T-cell (primary cell): Measurements from ENCODE around the gene TK2. TPM values are rescaled to one million over a fixed set of nuclear protein-coding genes. Genes with fewer than 3 reads are reported as not detected.
A peak's percentile ranks its signal among the peaks of the same experiment; 100 is the strongest.

ENCODE experiments used
- ATAC-seq, 4 experiments: fragments of 200-7000 bp in 3 of 4; fragments of 150-1000 bp in 1 of 4; cut with Tn5 transposase; replicated peaks in 1 of 4; 1 replicate in 3 of 4; 2 replicates in 1 of 4; pipeline ENCODE4 v1.10.0; 2021; ENCODE audit warnings: moderate library complexity in 3 of 4, mild to moderate bottlenecking in 2 of 4, moderate number of reproducible peaks in 1 of 4
- CTCF ChIA-PET, 2 donors: fragments of 300-600 bp; sonication (Branson Sonifier 250); formaldehyde crosslinking; loops; one replicate each; lab custom pipeline; 2022; ENCODE audit warnings: antibody characterized with exemption in 2 of 2; lab: Charles Lee
- POLR2A ChIA-PET, 2 donors: fragments of 300-600 bp; sonication (Branson Sonifier 250); formaldehyde crosslinking; loops; one replicate each; lab custom pipeline; 2022; ENCODE audit warnings: antibody characterized with exemption in 2 of 2; lab: Charles Lee
- DNase-seq, 35 experiments: peaks; one replicate each; pipeline versions ENCODE4 v3.0.0 to v3.0.0-alpha.2; 2013 to 2023
- H3K27ac ChIP-seq: one replicate; pipeline ENCODE4 v1.5.1; 2013; ENCODE audit warnings: low read length
- H3K27me3 ChIP-seq, 2 experiments: replicated peaks in 1 of 2; 1 replicate in 1 of 2; 2 replicates in 1 of 2; pipeline versions ENCODE4 v1.6.1 to v1.7.0; 2013; ENCODE audit warnings: low read length in 1 of 2, mixed read lengths in 1 of 2; ENCODE audit not compliant: control insufficient read depth in 2 of 2, insufficient read depth in 2 of 2; ENCODE audit errors: extremely low read depth in 1 of 2
- H3K36me3 ChIP-seq, 2 donors: 1 replicate in 1 of 2; 2 replicates in 1 of 2; pipeline versions ENCODE4 v1.6.1 to v1.7.0; 2013; ENCODE audit warnings: low read length in 1 of 2; ENCODE audit not compliant: control insufficient read depth in 2 of 2, insufficient read depth in 1 of 2; ENCODE audit errors: extremely low read depth in 1 of 2
- H3K4me1 ChIP-seq, 2 experiments: 1 replicate in 1 of 2; 2 replicates in 1 of 2; pipeline versions ENCODE4 v1.6.1 to v1.7.0; 2013; ENCODE audit warnings: low read length in 2 of 2, mixed read lengths in 1 of 2; ENCODE audit not compliant: insufficient read depth in 2 of 2, control insufficient read depth in 1 of 2; ENCODE audit errors: extremely low read depth in 1 of 2
- H3K4me3 ChIP-seq, 2 donors: 1 replicate in 1 of 2; 2 replicates in 1 of 2; pipeline versions ENCODE4 v1.5.1 to v1.7.0; 2013; ENCODE audit warnings: mild to moderate bottlenecking in 2 of 2, low read length in 1 of 2, moderate library complexity in 1 of 2; ENCODE audit not compliant: control insufficient read depth in 1 of 2; ENCODE audit errors: extremely low read depth in 1 of 2
- H3K9me3 ChIP-seq: 2 replicates; pipeline ENCODE4 v1.7.0; 2013
- H3K27ac Mint-ChIP-seq, 2 donors: one replicate each; pipeline ENCODE4 v1.8.0; 2020 to 2021; ENCODE audit warnings: mild to moderate bottlenecking in 2 of 2, mixed read lengths in 2 of 2
- H3K27me3 Mint-ChIP-seq, 2 donors: one replicate each; pipeline ENCODE4 v1.8.0; 2021 to 2022; ENCODE audit warnings: mixed read lengths in 2 of 2
- H3K36me3 Mint-ChIP-seq: one replicate; pipeline ENCODE4 v1.8.0; 2021; ENCODE audit warnings: mixed read lengths
- H3K4me1 Mint-ChIP-seq, 3 donors: one replicate each; pipeline ENCODE4 v1.8.0; 2020 to 2022; ENCODE audit warnings: mixed read lengths in 3 of 3, mild to moderate bottlenecking in 1 of 3
- H3K4me3 Mint-ChIP-seq, 3 donors: one replicate each; pipeline ENCODE4 v1.8.0; 2020 to 2022; ENCODE audit warnings: mild to moderate bottlenecking in 3 of 3, mixed read lengths in 3 of 3, moderate library complexity in 3 of 3
- H3K9me3 Mint-ChIP-seq, 3 donors: one replicate each; pipeline ENCODE4 v1.8.0; 2020 to 2022; ENCODE audit warnings: mixed read lengths in 3 of 3
- WGBS: methylation state at CpG from one replicate; pipeline ENCODE4 v1.1.5; 2013; ENCODE audit warnings: missing lambda C conversion rate; ENCODE audit not compliant: insufficient coverage; 5-methylcytosine and 5-hydroxymethylcytosine counted together
- total RNA-seq, 35 experiments: library from RNA in 6 of 35; stranded (reverse) in 6 of 35; fragments of 120-200 nt in 1 of 35; gene quantifications; one replicate each; pipeline versions ENCODE4 v1.2.1 to v1.2.4 and lab custom pipeline; 2013 to 2026

Gene TK2
- total RNA-seq, 5 donors from 2014 or later (not counting 1 experiment from before 2014, with no cell fraction given), result 4.6 to 10.8 (median 8.4) TPM

DNA sequence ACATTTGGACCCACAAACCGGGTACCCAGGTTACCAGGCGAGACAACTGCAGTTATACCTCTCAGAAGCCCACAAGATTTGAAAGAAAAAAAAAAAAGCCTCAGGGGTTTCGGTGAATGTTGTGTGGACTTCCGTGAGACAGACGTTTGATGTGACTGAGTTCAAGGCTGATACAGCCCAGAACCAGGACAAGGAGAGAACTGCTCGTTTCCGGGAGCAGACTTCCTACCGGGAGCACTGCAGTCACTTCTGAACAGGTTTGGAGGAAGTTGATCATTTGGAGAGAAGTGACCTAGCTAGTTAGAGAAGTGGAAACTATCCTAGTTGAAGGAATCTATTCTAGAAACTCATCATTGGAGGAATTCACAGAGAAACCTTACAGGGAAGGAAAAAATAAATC lies 3.3 kb upstream of the TK2 start:
- peaks cover 0 to 8% of the 10 kb centered on the region in 2 donors for H3K36me3 ChIP-seq
- POLR2A ChIA-PET, result interaction anchor here (0.6 to 1.2 kb wide), 4 partner anchors 10 to 1753 kb away, joined by 3 to 6 read pairs (median 3); partner anchors contain the start of gene CMTM2 (in 1 of the 2)
- DNase-seq (peak in 1 of 35 experiments; percentile 49), ATAC-seq (no peak)
- no peaks in the 10 kb centered on the region for H3K9me3 ChIP-seq
- H3K4me1 ChIP-seq, result peaks cover 30 to 67% of the 10 kb centered on the region in 2 experiments
- H3K27ac ChIP-seq, result peak overlapping the region; percentile 45
- 0% methylated on average over 4 of the region's 8 CpGs for WGBS
- Mint-ChIP-seq H3K36me3 (peaks cover 18% of the 10 kb centered on the region), H3K9me3 (no peaks in the 10 kb centered on the region), H3K27me3 (no peaks in the 10 kb centered on the region), H3K4me3 (peak overlapping the region; percentile 91 to 96 (median 94)), H3K4me1 (peaks cover 77 to 81% (median 80%) of the 10 kb centered on the region in 3 donors), H3K27ac (peak overlapping the region; percentile 94)
- CTCF ChIA-PET, result interaction anchor here (0.5 to 2.7 kb wide), 7 partner anchors 9 to 322 kb away, joined by 3 to 17 read pairs (median 5); partner anchors contain the start of gene DYNC1LI2 (in 1 of the 2)
- peak overlapping the region; percentile 73 to 81 for H3K4me3 ChIP-seq
- no peaks in the 10 kb centered on the region for H3K27me3 ChIP-seq

DNA sequence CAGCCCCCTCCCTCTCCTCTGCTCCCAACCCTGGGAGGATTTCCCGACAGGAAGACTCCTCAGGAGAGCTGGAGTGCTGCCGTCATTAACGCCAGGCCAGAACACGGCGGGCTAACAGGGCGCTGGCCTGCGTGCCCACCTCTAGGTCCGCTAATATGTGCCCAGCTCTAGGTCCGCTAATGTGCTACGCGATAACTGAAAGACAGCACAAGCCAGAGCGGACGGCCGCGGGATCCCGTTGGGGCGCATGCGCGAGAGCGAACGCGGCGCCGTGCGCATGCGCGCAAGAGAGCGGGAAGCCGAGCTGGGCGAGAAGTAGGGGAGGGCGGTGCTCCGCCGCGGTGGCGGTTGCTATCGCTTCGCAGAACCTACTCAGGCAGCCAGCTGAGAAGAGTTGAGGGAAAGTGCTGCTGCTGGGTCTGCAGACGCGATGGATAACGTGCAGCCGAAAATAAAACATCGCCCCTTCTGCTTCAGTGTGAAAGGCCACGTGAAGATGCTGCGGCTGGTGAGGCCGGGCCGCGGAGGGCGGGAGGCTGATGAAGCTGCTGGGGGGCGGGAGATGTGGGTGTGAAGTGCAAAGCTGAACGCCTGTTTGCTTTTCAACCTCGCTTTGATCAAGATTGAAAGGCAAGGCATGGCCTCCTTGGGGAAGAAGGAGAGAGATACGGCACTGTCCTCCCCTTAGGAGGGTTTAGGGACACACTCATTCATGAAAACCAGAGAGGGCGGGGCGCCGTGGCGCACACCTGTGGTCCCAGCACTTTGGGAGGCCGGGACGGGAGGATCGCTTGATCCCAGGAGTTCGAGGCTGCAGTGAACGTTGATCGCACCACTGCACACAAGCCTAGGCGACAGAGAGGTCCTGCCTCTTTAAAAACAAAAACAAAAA lies 2.6 kb upstream of the TK2 start, which contains the start of gene CKLF:
TSS of gene CKLF (plus strand) at position 291 of the 892 bp plus-strand sequence. CDS start at position 431, 140 bp downstream.
- Histone ChIP-seq H3K27me3 (no peaks in the 10 kb centered on the region), H3K4me1 (peaks cover 30 to 69% of the 10 kb centered on the region in 2 experiments), H3K36me3 (peaks cover 0 to 1% of the 10 kb centered on the region in 2 donors), H3K9me3 (no peaks in the 10 kb centered on the region), H3K27ac (peak within 1 kb of the TSS; percentile 83), H3K4me3 (peak within 1 kb of the TSS; percentile 73 to 81)
- CTCF ChIA-PET, result interaction anchor here (0.5 to 2.7 kb wide), 9 partner anchors 11 to 199 kb away, joined by 3 to 29 read pairs (median 3); partner anchors contain the start of gene DYNC1LI2 (in 1 of the 2)
- ATAC-seq (peak; percentile 70 to 78 (median 73)), DNase-seq (peak; percentile 78 to 96 (median 88))
- H3K36me3 Mint-ChIP-seq, result peaks cover 16% of the 10 kb centered on the region
- peak within 1 kb of the TSS; percentile 94 for H3K27ac Mint-ChIP-seq
- peaks cover 80 to 81% (median 80%) of the 10 kb centered on the region in 3 donors for H3K4me1 Mint-ChIP-seq
- H3K4me3 Mint-ChIP-seq, result peak within 1 kb of the TSS; percentile 91 to 96 (median 94)
- no peaks in the 10 kb centered on the region for H3K27me3 Mint-ChIP-seq
- no peaks in the 10 kb centered on the region for H3K9me3 Mint-ChIP-seq
- POLR2A ChIA-PET, result interaction anchor here (0.6 to 0.8 kb wide), 3 partner anchors 17 to 327 kb away, joined by 3 to 6 read pairs (median 4); partner anchors contain the start of gene CMTM2 (in 1 of the 2)
- WGBS, result under 1% methylated on average over 56 of the region's 63 CpGs

DNA sequence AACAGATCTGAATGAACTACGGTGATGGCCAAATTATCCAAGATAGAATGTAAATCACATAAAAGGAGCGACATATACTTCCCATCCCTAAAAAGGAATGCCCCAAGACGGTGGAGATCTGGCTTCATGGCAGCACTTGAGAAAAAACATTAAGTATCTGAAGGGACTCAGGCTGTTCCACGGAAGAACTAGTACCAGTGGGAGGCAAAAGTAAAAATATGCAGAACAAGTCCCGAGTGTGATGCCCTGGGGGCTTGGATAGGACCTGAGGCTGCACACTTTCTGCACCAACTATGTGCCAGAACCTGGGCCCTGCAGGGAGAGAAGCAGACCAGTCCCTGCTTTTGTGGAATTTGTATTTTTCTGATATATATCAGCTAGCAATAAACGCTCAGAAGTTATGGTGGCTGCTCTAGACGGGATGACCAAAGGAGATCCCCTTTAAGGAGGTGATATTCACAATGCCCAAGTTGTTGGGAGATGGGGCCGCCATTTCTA lies 1.9 kb upstream of the TK2 start:
- Mint-ChIP-seq H3K9me3 (no peaks in the 10 kb centered on the region), H3K36me3 (peaks cover 14% of the 10 kb centered on the region), H3K4me1 (peaks cover 78 to 83% (median 82%) of the 10 kb centered on the region in 3 donors), H3K27me3 (no peaks in the 10 kb centered on the region), H3K27ac (peak overlapping the region; percentile 94), H3K4me3 (peak overlapping the region; percentile 91 to 96 (median 94))
- ChIA-PET CTCF (interaction anchor here (1.0 to 2.7 kb wide), 8 partner anchors 11 to 200 kb away, joined by 3 to 29 read pairs (median 4); partner anchors contain the start of gene DYNC1LI2 (in 1 of the 2)), POLR2A (no interaction called here)
- Histone ChIP-seq H3K4me3 (peak overlapping the region; percentile 73 to 81), H3K4me1 (peaks cover 30 to 66% of the 10 kb centered on the region in 2 experiments), H3K36me3 (no peaks in the 10 kb centered on the region), H3K9me3 (no peaks in the 10 kb centered on the region), H3K27me3 (no peaks in the 10 kb centered on the region), H3K27ac (peak overlapping the region; percentile 83)
- WGBS, result 6% methylated on average over 3 of the region's 8 CpGs
- ATAC-seq (peak in 1 of 4 experiments; percentile 1), DNase-seq (peak in 4 of 35 experiments; percentile 4 to 11 (median 10))

DNA sequence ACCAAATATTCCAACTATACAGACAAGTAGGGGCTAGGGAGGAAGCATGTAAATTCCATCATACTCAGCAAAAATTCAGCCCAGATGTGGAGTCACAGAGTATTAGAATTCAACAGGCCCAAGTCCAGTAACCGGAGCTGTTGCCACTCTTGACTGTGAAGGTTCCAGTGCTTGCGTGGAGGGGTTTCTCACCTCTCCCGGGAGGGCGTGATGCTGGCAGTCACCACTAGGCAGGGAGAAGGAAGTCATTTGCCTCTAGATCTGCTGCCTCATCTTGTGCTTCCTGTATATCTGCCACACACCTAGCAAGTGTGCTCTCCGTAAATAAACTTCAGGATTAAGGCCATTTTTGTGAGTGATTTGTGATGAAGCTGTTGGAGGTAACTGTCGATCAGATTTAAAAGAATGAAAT lies 1.4 kb upstream of the TK2 start:
- peak overlapping the region; percentile 73 to 81 for H3K4me3 ChIP-seq
- Mint-ChIP-seq H3K27ac (peak overlapping the region; percentile 94), H3K4me3 (peak overlapping the region; percentile 91 to 96 (median 94))

DNA sequence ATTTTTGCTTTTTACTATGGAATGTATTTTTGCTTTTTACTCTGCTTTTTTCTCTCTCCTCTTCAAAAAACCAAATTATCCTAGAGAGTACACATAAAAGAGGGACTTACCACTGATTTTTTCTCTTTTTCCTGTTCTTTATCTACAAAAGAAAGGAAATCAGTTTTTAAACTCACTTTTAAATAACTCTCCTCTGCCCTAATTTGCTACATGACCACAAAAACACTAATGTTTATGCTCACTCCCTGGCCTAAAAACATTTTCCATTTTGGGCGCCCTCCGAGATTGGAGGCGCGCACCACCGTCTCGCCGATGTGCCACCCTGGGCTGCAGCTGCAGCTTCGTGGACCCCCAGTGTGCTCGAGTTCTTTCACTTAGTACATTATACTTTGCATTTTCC lies 1.1 kb downstream of the TK2 start:
- 46% methylated on average over 7 of the region's 9 CpGs for WGBS
- ChIA-PET POLR2A (no interaction called here), CTCF (interaction anchor here in 1 of 2 donors (1.2 kb wide), 1 partner anchor 30 kb away, joined by 4 read pairs; no protein-coding TSS in a partner anchor)
- Mint-ChIP-seq H3K4me3 (peak overlapping the region; percentile 73 to 78 (median 78)), H3K36me3 (peaks cover 3% of the 10 kb centered on the region), H3K27ac (peak overlapping the region; percentile 92 to 94), H3K9me3 (no peaks in the 10 kb centered on the region), H3K27me3 (no peaks in the 10 kb centered on the region), H3K4me1 (peaks cover 53 to 66% (median 56%) of the 10 kb centered on the region in 3 donors)
- Histone ChIP-seq H3K36me3 (no peaks in the 10 kb centered on the region), H3K27ac (peak overlapping the region; percentile 91), H3K4me3 (peak overlapping the region; percentile 56 to 71), H3K27me3 (no peaks in the 10 kb centered on the region), H3K4me1 (peaks cover 27 to 48% of the 10 kb centered on the region in 2 experiments), H3K9me3 (no peaks in the 10 kb centered on the region)
- ATAC-seq (no peak), DNase-seq (no peak)

More for the DNA sequence above, 1.4 kb upstream of the TK2 start:
- ChIA-PET POLR2A (no interaction called here), CTCF (interaction anchor here (0.6 to 2.7 kb wide), 11 partner anchors 12 to 161 kb away, joined by 3 to 29 read pairs (median 4); no protein-coding TSS in a partner anchor)
- no peaks in the 10 kb centered on the region for H3K9me3 Mint-ChIP-seq
- 0% methylated on average over 1 of the region's 6 CpGs for WGBS
- peak overlapping the region; percentile 83 for H3K27ac ChIP-seq
- no peaks in the 10 kb centered on the region for H3K36me3 ChIP-seq
- peaks cover 14% of the 10 kb centered on the region for H3K36me3 Mint-ChIP-seq
- peak; percentile 26 to 79 (median 50) for DNase-seq
- no peaks in the 10 kb centered on the region for H3K27me3 ChIP-seq
- peaks cover 74 to 81% (median 80%) of the 10 kb centered on the region in 3 donors for H3K4me1 Mint-ChIP-seq
- peak; percentile 35 to 52 (median 43) for ATAC-seq
- no peaks in the 10 kb centered on the region for H3K9me3 ChIP-seq
- H3K27me3 Mint-ChIP-seq, result no peaks in the 10 kb centered on the region
- peaks cover 30 to 66% of the 10 kb centered on the region in 2 experiments for H3K4me1 ChIP-seq
